HEK293 (cell line): Measurements from ENCODE around the gene CTCF.

Source experiments
- HOXA7 ChIP-seq: sonication (generic); formaldehyde crosslinking; IDR thresholded peaks from 2 replicates; pipeline ENCODE4 v1.8.1; 2022; ENCODE audit warnings: missing genetic modification reagents, borderline replicate concordance
- KLF1 ChIP-seq: fragments of 450-650 bp; formaldehyde crosslinking; IDR thresholded peaks from 2 replicates; pipeline ENCODE4 v1.5.1; 2016; ENCODE audit warnings: missing biosample characterization, missing genetic modification characterization
- SP2 ChIP-seq: fragments of 450-650 bp; formaldehyde crosslinking; IDR thresholded peaks from 2 replicates; pipeline ENCODE4 v1.5.1; 2016; ENCODE audit warnings: missing biosample characterization, missing genetic modification characterization
- SP3 ChIP-seq: fragments of 450-650 bp; formaldehyde crosslinking; IDR thresholded peaks from 2 replicates; pipeline ENCODE4 v1.5.1; 2016; ENCODE audit warnings: missing biosample characterization, missing genetic modification characterization
- ZBTB21 ChIP-seq: fragments of 450-650 bp; formaldehyde crosslinking; IDR thresholded peaks from 2 replicates; pipeline ENCODE4 v1.5.1; 2017; ENCODE audit warnings: missing biosample characterization, missing genetic modification characterization
- ZFHX2 ChIP-seq: fragments of 450-650 bp; formaldehyde crosslinking; conservative IDR thresholded peaks from 2 replicates; pipeline ENCODE4 v1.5.1; 2016; ENCODE audit warnings: missing biosample characterization, missing genetic modification characterization
- ZFP41 ChIP-seq: fragments of 450-650 bp; formaldehyde crosslinking; IDR thresholded peaks from 2 replicates; pipeline ENCODE4 v1.5.1; 2016; ENCODE audit warnings: missing biosample characterization, missing genetic modification characterization, borderline replicate concordance
- ZNF214 ChIP-seq: fragments of 450-650 bp; formaldehyde crosslinking; IDR thresholded peaks from 2 replicates; pipeline ENCODE4 v1.5.1; 2017; ENCODE audit warnings: missing biosample characterization, mild to moderate bottlenecking, missing genetic modification characterization, borderline replicate concordance
- ZNF311 ChIP-seq: fragments of 450-650 bp; formaldehyde crosslinking; IDR thresholded peaks from 2 replicates; pipeline ENCODE4 v1.5.1; 2017; ENCODE audit warnings: missing biosample characterization, missing genetic modification characterization, borderline replicate concordance
- ZNF366 ChIP-seq: fragments of 450-650 bp; formaldehyde crosslinking; conservative IDR thresholded peaks from 2 replicates; pipeline ENCODE4 v1.5.1; 2016; ENCODE audit warnings: missing biosample characterization, missing genetic modification characterization
- ZNF416 ChIP-seq: fragments of 450-650 bp; formaldehyde crosslinking; IDR thresholded peaks from 2 replicates; pipeline ENCODE4 v1.5.1; 2016; ENCODE audit warnings: missing biosample characterization, missing genetic modification characterization
- ZNF423 ChIP-seq: fragments of 450-650 bp; formaldehyde crosslinking; IDR thresholded peaks from 2 replicates; pipeline ENCODE4 v1.5.1; 2016; ENCODE audit warnings: missing biosample characterization, missing genetic modification characterization
- ZNF530 ChIP-seq: fragments of 450-650 bp; formaldehyde crosslinking; IDR thresholded peaks from 2 replicates; pipeline ENCODE4 v1.5.1; 2016; ENCODE audit warnings: low read depth, missing biosample characterization, missing genetic modification characterization
- ZNF610 ChIP-seq: fragments of 450-650 bp; formaldehyde crosslinking; IDR thresholded peaks from 2 replicates; pipeline ENCODE4 v1.5.1; 2016; ENCODE audit warnings: missing biosample characterization, missing genetic modification characterization, borderline replicate concordance
- ZNF664 ChIP-seq: fragments of 450-650 bp; formaldehyde crosslinking; IDR thresholded peaks from 2 replicates; pipeline ENCODE4 v1.5.1; 2016; ENCODE audit warnings: missing biosample characterization, missing genetic modification characterization
- ZNF776 ChIP-seq: fragments of 450-650 bp; formaldehyde crosslinking; IDR thresholded peaks from 2 replicates; pipeline ENCODE4 v1.5.0; 2017; ENCODE audit warnings: missing biosample characterization, missing genetic modification characterization, borderline replicate concordance
- TF ChIP-seq, protein P1 (sequence below): fragments of 450-650 bp; formaldehyde crosslinking; IDR thresholded peaks from 2 replicates; pipeline ENCODE4 v1.5.1; 2016; ENCODE audit warnings: missing biosample characterization, missing genetic modification characterization
- TF ChIP-seq, protein P2 (sequence below): fragments of 450-650 bp; formaldehyde crosslinking; IDR thresholded peaks from 2 replicates; pipeline ENCODE4 v1.5.1; 2016; ENCODE audit warnings: missing biosample characterization, missing genetic modification characterization, borderline replicate concordance
- TF ChIP-seq, protein P3 (sequence below): fragments of 450-650 bp; formaldehyde crosslinking; IDR thresholded peaks from 2 replicates; pipeline ENCODE4 v1.5.1; 2016; ENCODE audit warnings: missing biosample characterization, missing genetic modification characterization
- TF ChIP-seq, protein P4 (sequence below): fragments of 450-650 bp; formaldehyde crosslinking; IDR thresholded peaks from 2 replicates; pipeline ENCODE4 v1.5.1; 2016; ENCODE audit warnings: missing biosample characterization, missing genetic modification characterization
- TF ChIP-seq, protein P5 (sequence below): fragments of 450-650 bp; formaldehyde crosslinking; IDR thresholded peaks from 2 replicates; pipeline ENCODE4 v1.5.1; 2016; ENCODE audit warnings: missing biosample characterization, missing genetic modification characterization
- TF ChIP-seq, protein P6 (sequence below): fragments of 450-650 bp; formaldehyde crosslinking; IDR thresholded peaks from 2 replicates; pipeline ENCODE4 v1.5.1; 2016; ENCODE audit warnings: missing biosample characterization, missing genetic modification characterization

The CTCF gene

DNA sequence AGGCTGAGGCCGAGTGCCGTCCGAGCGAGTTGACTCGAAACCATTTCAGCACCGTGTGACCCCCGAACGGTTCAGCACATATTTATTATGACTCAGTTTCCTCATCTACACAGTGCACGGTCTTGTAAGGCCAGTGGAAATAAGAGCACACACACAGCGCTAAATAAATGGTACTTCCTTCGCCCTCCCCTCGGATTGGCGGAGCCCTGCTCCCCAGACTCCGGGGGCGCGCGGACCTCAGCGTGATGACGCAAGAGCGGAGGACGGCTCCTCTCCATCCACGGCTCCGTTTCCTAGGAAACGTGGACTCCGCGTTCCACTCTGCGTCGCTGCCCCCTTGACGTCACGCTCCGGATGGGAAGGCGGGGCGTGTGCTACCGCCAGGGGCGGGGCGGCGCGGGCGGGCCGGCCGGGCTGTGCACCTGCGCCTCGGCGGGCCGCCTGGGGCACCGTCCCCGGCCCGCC is 98.3 kb downstream of the CTCF start, which contains the start of gene PARD6A (continued):
- TF ChIP-seq ZNF366 (peak; percentile 26; the same call in 1 of the 2 replicates), SP2 (tag by site-specific recombination) (peak; percentile 77), ZNF311 (tag by site-specific recombination) (no peak), ZNF776 (tag by site-specific recombination) (no peak), KLF1 (no peak), ZNF214 (tag by site-specific recombination) (no peak), ZNF416 (tag by site-specific recombination) (no peak), ZNF610 (tag by site-specific recombination) (0 out of 2 replicates have a peak, but pooled peaks have one; percentile 42), ZNF664 (tag by site-specific recombination) (no peak), ZBTB21 (peak; percentile 96), ZFP41 (no peak), ZFHX2 (peak; percentile 42; the same call in 1 of the 2 replicates), SP3 (tag by site-specific recombination) (no peak), HOXA7 (no peak), ZNF530 (tag by site-specific recombination) (no peak), ZNF423 (tag by site-specific recombination) (no peak)
- TF ChIP-seq, protein P1, sequence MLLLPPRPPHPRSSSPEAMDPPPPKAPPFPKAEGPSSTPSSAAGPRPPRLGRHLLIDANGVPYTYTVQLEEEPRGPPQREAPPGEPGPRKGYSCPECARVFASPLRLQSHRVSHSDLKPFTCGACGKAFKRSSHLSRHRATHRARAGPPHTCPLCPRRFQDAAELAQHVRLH (tag by site-specific recombination): no peak
- TF ChIP-seq, protein P2, sequence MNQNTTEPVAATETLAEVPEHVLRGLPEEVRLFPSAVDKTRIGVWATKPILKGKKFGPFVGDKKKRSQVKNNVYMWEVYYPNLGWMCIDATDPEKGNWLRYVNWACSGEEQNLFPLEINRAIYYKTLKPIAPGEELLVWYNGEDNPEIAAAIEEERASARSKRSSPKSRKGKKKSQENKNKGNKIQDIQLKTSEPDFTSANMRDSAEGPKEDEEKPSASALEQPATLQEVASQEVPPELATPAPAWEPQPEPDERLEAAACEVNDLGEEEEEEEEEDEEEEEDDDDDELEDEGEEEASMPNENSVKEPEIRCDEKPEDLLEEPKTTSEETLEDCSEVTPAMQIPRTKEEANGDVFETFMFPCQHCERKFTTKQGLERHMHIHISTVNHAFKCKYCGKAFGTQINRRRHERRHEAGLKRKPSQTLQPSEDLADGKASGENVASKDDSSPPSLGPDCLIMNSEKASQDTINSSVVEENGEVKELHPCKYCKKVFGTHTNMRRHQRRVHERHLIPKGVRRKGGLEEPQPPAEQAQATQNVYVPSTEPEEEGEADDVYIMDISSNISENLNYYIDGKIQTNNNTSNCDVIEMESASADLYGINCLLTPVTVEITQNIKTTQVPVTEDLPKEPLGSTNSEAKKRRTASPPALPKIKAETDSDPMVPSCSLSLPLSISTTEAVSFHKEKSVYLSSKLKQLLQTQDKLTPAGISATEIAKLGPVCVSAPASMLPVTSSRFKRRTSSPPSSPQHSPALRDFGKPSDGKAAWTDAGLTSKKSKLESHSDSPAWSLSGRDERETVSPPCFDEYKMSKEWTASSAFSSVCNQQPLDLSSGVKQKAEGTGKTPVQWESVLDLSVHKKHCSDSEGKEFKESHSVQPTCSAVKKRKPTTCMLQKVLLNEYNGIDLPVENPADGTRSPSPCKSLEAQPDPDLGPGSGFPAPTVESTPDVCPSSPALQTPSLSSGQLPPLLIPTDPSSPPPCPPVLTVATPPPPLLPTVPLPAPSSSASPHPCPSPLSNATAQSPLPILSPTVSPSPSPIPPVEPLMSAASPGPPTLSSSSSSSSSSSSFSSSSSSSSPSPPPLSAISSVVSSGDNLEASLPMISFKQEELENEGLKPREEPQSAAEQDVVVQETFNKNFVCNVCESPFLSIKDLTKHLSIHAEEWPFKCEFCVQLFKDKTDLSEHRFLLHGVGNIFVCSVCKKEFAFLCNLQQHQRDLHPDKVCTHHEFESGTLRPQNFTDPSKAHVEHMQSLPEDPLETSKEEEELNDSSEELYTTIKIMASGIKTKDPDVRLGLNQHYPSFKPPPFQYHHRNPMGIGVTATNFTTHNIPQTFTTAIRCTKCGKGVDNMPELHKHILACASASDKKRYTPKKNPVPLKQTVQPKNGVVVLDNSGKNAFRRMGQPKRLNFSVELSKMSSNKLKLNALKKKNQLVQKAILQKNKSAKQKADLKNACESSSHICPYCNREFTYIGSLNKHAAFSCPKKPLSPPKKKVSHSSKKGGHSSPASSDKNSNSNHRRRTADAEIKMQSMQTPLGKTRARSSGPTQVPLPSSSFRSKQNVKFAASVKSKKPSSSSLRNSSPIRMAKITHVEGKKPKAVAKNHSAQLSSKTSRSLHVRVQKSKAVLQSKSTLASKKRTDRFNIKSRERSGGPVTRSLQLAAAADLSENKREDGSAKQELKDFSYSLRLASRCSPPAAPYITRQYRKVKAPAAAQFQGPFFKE: no peak; the same call in 1 of the 2 replicates
- TF ChIP-seq, protein P3, sequence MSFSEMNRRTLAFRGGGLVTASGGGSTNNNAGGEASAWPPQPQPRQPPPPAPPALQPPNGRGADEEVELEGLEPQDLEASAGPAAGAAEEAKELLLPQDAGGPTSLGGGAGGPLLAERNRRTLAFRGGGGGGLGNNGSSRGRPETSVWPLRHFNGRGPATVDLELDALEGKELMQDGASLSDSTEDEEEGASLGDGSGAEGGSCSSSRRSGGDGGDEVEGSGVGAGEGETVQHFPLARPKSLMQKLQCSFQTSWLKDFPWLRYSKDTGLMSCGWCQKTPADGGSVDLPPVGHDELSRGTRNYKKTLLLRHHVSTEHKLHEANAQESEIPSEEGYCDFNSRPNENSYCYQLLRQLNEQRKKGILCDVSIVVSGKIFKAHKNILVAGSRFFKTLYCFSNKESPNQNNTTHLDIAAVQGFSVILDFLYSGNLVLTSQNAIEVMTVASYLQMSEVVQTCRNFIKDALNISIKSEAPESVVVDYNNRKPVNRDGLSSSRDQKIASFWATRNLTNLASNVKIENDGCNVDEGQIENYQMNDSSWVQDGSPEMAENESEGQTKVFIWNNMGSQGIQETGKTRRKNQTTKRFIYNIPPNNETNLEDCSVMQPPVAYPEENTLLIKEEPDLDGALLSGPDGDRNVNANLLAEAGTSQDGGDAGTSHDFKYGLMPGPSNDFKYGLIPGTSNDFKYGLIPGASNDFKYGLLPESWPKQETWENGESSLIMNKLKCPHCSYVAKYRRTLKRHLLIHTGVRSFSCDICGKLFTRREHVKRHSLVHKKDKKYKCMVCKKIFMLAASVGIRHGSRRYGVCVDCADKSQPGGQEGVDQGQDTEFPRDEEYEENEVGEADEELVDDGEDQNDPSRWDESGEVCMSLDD (tag by site-specific recombination): peak; percentile 95
- TF ChIP-seq, protein P4, sequence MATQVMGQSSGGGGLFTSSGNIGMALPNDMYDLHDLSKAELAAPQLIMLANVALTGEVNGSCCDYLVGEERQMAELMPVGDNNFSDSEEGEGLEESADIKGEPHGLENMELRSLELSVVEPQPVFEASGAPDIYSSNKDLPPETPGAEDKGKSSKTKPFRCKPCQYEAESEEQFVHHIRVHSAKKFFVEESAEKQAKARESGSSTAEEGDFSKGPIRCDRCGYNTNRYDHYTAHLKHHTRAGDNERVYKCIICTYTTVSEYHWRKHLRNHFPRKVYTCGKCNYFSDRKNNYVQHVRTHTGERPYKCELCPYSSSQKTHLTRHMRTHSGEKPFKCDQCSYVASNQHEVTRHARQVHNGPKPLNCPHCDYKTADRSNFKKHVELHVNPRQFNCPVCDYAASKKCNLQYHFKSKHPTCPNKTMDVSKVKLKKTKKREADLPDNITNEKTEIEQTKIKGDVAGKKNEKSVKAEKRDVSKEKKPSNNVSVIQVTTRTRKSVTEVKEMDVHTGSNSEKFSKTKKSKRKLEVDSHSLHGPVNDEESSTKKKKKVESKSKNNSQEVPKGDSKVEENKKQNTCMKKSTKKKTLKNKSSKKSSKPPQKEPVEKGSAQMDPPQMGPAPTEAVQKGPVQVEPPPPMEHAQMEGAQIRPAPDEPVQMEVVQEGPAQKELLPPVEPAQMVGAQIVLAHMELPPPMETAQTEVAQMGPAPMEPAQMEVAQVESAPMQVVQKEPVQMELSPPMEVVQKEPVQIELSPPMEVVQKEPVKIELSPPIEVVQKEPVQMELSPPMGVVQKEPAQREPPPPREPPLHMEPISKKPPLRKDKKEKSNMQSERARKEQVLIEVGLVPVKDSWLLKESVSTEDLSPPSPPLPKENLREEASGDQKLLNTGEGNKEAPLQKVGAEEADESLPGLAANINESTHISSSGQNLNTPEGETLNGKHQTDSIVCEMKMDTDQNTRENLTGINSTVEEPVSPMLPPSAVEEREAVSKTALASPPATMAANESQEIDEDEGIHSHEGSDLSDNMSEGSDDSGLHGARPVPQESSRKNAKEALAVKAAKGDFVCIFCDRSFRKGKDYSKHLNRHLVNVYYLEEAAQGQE (tag by site-specific recombination): no peak
- TF ChIP-seq, protein P5, sequence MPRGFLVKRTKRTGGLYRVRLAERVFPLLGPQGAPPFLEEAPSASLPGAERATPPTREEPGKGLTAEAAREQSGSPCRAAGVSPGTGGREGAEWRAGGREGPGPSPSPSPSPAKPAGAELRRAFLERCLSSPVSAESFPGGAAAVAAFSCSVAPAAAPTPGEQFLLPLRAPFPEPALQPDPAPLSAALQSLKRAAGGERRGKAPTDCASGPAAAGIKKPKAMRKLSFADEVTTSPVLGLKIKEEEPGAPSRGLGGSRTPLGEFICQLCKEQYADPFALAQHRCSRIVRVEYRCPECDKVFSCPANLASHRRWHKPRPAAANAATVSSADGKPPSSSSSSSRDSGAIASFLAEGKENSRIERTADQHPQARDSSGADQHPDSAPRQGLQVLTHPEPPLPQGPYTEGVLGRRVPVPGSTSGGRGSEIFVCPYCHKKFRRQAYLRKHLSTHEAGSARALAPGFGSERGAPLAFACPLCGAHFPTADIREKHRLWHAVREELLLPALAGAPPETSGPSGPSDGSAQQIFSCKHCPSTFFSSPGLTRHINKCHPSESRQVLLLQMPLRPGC (tag by site-specific recombination): peak; percentile 28; the same call in 1 of the 2 replicates
- TF ChIP-seq, protein P6, sequence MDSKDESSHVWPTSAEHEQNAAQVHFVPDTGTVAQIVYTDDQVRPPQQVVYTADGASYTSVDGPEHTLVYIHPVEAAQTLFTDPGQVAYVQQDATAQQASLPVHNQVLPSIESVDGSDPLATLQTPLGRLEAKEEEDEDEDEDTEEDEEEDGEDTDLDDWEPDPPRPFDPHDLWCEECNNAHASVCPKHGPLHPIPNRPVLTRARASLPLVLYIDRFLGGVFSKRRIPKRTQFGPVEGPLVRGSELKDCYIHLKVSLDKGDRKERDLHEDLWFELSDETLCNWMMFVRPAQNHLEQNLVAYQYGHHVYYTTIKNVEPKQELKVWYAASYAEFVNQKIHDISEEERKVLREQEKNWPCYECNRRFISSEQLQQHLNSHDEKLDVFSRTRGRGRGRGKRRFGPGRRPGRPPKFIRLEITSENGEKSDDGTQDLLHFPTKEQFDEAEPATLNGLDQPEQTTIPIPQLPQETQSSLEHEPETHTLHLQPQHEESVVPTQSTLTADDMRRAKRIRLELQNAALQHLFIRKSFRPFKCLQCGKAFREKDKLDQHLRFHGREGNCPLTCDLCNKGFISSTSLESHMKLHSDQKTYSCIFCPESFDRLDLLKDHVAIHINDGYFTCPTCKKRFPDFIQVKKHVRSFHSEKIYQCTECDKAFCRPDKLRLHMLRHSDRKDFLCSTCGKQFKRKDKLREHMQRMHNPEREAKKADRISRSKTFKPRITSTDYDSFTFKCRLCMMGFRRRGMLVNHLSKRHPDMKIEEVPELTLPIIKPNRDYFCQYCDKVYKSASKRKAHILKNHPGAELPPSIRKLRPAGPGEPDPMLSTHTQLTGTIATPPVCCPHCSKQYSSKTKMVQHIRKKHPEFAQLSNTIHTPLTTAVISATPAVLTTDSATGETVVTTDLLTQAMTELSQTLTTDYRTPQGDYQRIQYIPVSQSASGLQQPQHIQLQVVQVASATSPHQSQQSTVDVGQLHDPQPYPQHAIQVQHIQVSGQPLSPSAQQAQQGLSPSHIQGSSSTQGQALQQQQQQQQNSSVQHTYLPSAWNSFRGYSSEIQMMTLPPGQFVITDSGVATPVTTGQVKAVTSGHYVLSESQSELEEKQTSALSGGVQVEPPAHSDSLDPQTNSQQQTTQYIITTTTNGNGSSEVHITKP (tag by site-specific recombination): peak; percentile 98
